IPS-11a (cell line): ENCODE data around the gene IQCE.
"Not testable (repeated sequence)": the region's sequence is repeated elsewhere in the genome, so short reads cannot be mapped to it uniquely, and the experiment has no call there.

Experiments
- H3K4me3 ChIP-seq: one replicate; pipeline ENCODE4 v1.5.1; 2013; ENCODE audit warnings: low read depth, low read length, control low read depth

The IQCE gene

GRCh38 chr7:2521341-2521745, 37.4 kb upstream of the IQCE start:
- peak overlapping the region; percentile 13 for H3K4me3 ChIP-seq

DNA sequence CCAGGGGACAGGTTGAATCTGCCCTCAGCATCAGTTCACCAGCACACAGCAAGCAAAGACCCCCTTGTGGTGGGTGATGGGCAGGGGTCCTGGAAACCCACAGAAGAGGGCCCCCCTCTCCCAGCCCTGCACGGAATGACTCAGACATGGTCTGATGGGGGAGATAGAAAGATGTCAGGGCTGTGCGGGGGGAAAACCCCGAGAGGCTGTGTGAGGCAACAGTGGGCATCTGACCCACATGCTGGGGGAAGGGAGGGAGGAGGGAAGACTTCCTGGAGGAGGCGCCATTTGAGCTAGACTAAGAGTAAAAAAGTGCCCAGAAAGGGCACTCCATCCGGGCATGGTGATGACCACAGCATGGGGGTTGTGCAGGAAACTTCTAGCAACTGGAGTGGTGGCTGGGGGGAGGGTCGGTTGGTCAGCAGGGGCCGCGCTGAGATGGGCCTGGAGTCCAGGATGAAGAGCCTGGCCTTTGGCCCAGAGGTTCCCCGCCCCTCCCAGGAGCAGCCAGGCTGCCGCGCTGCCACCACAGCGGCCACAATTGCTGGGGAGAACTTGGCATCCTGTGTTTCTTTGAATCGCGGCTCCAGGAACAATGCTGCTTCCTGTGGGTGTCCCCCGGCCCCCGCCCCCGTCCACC, 36.7 kb upstream of the IQCE start:
- H3K4me3 ChIP-seq, result no peak overlapping the region

GRCh38 chr7:2522780-2523433, 35.9 kb upstream of the IQCE start:
- no peak overlapping the region for H3K4me3 ChIP-seq

DNA sequence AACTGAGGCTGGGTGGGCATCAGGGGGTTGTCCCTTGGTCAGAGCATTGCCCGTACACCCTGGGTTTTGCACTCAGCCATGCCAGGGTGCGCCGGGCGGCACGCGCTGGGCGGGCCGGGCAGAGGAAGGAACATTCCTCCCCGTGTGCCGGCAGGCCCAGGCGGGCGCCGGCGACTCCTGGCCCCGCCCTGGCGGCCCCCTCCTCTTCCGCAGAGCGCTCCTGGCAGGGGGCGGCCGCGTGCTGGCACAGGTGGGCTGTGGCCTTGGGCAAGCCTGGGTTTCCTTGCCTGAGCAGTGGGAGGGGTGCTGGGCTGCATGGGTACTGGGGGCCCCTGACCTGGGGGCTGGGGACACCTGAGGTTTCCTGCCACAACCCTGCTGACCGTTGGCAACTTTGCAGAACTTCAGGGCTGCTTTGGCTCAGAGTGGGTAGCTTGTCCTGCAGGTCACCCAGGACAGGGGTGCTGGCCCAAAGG, 35.3 kb upstream of the IQCE start:
- no peak overlapping the region for H3K4me3 ChIP-seq

DNA sequence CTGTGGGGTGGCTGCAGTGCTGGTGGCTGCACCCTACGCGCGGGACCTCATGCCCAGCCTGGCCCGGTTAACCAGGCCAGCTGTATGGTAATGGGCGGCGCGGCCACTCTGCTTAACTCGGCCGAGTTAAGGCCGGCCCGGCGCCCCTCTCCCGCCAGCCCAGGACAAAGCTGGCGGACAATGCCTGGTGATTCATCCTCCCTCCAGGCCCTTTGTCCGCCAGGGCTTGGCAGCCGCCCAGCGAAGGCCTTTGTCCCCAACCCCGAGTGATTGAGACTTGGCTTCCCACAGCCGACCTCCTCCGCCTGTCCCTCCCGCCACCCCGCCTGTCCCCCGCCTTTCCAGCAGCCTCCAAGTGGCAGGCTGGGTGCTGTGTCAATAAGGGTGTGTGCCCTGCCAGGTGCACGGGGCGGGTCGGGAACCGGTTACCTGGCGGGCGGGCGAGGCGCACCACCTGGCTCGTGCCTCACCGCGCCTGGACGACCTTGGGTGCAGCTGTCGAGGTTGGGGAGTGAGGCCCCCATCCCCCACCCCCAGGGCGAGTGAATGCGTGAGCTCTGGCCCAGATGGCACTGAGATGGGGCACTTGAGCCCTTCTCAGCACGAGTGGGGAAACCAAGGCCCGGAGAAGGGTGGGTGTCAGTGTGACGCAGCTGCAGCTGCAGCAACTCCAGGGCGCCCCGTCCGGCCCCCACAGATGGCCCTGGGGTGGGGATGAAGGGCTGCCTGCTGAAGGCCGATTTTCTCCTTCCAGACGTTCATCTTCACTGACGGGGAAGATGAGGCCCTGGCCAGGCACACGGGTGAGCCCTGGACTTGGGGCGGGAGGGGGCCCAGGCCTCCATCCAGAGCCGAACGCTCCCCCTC, 34.6 kb upstream of the IQCE start:
- H3K4me3 ChIP-seq, result no peak overlapping the region

- H3K4me3 ChIP-seq, result no peak overlapping the region
Measured at GRCh38 chr7:2524808-2525657, 33.7 kb upstream of the IQCE start.

GRCh38 chr7:2525658-2526630, 32.8 kb upstream of the IQCE start:
- H3K4me3 ChIP-seq, result no peak overlapping the region

- no peak overlapping the region for H3K4me3 ChIP-seq
Measured at GRCh38 chr7:2526659-2527504, 31.9 kb upstream of the IQCE start.

GRCh38 chr7:2527505-2528467, 31.0 kb upstream of the IQCE start:
- no peak overlapping the region for H3K4me3 ChIP-seq

DNA sequence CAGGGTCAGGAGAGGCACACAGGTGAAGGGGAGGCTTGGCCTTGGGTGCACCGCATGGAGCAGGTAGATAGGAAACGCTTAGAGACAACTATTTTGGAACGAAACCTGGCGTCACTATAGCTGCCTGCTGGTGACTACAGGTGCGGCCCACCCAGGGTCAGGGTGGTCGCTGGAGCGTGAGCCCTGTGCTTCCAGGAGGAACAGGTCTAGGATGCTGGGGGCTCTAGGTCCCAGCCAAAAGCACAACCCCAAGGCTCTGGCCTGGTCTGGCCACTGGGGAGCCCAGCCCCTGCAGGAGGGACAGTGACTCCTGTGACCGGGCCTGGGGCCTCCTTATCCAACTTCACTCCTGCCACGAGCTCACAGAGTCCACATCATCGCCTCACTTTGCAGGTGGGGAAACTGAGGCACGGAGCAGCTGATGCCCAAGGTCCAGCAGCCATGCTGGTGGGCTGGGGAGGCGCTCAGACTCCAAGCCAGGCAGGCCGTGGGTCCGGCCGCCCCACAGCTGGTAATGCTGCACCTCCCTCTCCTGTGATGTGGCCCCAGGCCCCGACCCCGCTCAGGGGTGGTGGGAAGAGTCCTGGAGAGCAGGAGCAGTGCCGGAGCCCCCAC, 30.2 kb upstream of the IQCE start:
- no peak overlapping the region for H3K4me3 ChIP-seq

- H3K4me3 ChIP-seq, result no peak overlapping the region
Measured at GRCh38 chr7:2529161-2530070, 29.4 kb upstream of the IQCE start.

GRCh38 chr7:2530071-2530987, 28.4 kb upstream of the IQCE start:
- H3K4me3 ChIP-seq, result no peak overlapping the region

DNA sequence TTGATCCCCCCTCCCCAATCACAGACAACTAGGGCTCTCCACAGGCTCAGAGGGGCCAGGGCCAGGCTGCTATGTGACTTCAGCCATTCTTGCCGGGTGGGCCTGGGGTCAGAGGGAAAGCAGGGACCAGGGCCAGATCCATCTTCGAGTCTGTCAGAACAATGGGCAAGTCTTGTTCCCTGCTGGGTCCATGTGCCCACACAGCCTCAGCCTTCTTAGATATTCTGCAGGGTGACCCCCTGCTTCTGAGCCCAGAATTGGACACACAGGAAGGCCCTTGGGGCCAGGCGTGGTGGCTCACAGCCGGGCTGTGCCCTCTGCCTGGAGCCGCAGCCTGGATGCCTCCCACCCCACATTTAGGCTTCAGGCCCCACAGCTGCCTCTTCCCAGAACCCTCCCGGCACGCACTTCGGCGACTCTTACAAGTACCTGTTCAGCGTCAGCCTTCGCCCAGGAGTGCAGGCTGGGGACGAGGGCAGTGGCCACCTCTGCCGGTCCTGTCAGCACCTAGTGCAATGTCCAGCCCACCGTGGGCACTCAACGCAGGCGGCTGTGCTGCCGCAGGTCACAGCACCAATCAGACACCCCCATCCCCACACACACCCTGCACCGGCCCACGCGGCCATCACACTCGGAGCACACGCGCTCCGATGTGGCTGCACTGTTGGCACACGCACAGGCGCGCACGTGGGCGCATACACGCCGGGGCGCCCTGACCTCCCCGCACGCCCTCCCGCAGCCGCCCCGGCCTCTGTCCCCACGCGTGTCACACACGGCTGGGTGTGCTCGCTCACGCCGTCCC, 27.6 kb upstream of the IQCE start:
- H3K4me3 ChIP-seq, result not testable (repeated sequence)

GRCh38 chr7:2531796-2532110, 27.0 kb upstream of the IQCE start:
- not testable (repeated sequence) for H3K4me3 ChIP-seq
